HG02885 (cell line): Measurements from ENCODE around the gene DIP2B.
"Not testable (repeated sequence)": the region's sequence is repeated elsewhere in the genome, so short reads cannot be mapped to it uniquely, and the experiment has no call there.

Experiments used
- ATAC-seq: cut with Tn5 transposase; IDR thresholded peaks from one replicate; pipeline ENCODE4 v1.9.1; 2021; ENCODE audit warnings: mild to moderate bottlenecking; ENCODE audit not compliant: unreplicated experiment, poor library complexity

Gene DIP2B

DNA sequence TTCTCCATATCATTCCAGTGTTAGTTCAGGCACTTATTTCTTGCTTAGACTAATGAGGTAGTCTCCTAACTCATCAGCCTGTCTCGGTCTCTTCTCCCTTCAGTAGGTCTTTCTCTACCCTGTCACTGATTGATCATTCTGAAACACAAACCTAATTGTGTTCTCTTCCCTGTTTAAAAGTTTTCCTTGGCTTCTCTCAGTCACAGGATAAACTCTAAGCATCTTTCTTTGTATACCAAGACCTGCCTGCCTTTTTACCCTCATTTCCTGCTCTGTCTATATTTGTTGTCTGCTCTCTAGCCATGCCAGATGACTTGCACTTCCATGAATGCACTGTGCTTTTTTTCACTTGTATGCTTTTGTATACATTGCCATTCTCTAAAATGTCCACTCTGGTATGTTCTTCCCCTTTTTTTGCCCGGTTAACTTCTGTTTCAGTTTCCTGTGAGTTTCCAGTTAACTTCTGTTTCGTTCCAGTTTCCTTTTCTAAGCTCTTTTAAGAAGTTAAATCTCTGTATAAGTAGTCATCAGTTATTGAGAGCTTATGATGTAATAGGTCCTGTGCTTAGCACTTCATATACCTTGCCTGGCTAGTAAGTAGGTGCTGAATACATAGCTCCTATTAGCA, 12.8 kb downstream of the DIP2B start:
- peak; percentile 70 for ATAC-seq

DNA sequence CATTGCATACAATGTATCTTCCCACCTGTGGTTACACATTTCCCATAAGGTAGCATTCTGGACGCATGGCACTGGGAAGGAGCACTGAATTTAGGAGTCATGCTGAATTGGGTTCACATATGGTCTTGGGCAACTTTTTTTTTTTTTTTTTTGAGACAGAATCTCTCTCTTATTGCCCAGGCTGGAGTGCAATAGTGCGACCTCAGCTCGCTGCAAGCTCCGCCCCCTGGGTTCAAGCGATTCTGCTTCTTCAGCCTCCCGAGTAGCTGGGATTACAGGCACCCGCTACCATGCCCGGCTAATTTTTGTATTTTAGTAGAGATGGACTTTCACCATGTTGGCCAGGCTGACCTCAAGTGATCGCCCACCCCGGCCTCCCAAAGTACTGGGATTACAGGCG, 13.3 kb downstream of the DIP2B start:
- peak; percentile 17 for ATAC-seq

DNA sequence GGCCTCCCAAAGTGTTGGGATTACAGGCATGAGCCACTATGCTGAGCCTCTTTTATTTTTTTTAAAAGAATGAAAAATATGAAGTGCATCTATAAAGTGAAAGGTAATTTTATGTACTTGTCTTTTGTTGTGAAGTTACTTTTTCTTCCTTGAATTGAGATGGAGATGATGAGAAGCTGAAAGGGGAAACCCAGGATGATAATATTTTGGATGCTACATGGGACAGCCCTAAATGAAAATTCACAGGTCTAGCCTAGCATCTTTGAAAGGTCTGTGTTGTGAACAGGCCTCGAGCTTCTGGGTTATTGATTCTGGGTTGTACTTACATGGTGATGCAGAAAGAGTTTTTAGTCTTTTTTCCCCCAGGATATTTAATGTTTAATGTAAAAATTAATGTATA, 14.6 kb downstream of the DIP2B start:
- ATAC-seq = no peak

DNA sequence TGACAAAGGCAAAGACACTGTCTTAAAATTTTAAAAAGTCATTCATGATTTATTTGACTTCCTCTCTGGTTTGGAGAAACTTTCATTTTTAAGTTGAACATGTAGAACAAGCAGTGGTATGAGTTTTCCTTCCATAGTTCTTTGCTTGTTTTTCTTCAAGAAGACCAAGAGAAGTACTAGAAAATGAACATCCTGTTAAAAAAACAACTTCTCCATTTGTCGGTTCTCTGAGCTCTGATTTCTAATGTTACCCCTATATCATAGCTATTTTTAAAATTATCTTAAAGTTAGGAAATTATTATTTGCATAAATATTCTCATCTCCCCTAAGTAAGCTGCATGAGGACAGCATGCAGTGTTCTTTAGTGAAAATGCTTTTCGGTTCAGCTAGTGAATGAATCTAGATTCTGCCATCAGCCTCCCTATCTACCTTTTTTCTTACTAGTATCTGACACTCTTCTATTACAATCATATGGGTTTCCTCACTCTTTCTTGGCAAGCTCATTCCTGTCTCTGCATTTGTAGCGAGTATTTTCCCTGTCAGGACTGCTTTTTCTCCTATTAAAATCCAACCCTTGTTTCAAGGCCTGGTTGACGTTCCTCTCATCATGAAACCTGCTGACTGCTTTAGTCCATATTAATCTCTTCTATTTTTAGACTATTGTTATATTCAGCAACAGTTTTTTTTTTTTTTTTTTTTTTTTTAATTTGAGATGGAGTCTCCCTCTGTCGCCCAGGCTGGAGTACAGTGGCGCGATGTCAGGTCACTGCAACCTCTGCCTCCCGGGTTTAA, 15.8 kb downstream of the DIP2B start:
- ATAC-seq = no peak

DNA sequence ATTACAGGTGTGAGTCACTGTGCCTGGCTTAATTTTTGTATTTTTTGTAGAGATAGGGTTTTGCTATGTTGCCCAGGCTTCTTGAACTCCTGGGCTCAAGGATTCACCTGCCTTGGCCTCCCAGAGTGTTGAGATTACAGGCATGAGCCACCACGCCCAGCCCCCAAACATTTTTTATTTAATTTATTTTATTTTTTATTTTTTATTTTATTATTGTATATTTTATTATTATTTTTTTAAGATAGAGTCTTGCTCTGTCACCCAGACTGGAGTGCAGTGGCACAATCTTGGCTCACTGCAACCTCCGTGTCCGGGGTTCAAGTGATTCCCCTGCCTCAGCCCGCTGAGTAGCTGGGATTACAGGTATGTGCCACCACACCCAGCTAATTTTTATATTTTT, 17.0 kb downstream of the DIP2B start:
- ATAC-seq = not testable (repeated sequence)

DNA sequence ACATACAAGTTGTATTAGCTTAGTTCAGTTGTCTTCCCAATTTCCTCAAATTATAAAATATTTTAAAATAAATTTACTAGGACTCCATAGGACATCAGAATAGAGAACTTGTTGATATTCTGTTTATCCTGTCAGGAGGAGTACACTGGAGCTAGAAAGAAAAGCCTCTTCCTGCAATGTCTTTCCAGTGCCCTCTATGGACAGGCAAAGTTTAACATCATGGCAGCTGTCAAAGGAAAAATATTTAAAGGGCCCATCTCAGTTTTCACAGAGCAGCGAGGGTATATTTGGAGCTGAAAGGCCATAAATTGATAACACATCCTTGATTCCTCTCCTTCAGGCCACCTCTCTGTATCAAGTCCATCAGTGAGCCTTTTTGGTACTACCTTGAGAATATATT, 19.0 kb downstream of the DIP2B start:
- no peak for ATAC-seq

DNA sequence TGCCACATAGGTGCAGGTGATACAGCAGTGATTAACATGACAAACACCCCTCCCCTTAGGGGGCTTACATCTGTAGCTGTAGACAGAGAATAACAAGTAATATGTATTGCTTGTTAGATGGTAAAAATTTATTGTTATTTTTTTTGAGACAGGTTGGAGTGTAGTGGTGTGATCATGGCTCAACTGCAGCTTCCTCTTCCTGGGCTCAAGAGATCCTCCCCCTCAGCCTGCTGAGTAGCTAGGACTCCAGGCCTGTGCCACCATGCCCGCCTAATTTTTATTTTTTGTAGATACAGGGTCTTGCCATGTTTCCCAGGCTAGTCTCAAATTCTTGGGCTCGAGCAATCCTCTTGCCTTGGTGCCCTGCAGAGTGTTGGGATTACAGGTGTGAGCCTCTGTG, 19.8 kb downstream of the DIP2B start:
- ATAC-seq = no peak

DNA sequence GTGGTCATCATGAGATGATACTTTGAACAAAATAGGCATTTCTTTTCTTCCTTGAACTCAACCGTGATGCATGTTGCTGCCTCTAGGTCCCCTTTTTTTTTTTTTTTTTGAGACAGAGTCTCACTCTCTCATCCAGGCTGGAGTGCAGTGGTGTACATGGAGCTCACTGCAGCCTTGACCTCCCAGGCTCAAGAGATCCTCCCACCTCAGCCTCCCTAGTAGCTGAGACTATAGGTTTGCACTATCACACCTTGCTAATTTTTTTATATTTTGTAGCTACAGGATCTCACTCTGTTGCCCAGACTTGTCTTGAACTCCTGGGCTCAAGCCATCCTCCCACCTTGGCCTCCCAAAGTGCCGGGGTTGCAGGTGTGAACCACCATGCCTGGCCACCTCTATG, 20.6 kb downstream of the DIP2B start:
- ATAC-seq = no peak

DNA sequence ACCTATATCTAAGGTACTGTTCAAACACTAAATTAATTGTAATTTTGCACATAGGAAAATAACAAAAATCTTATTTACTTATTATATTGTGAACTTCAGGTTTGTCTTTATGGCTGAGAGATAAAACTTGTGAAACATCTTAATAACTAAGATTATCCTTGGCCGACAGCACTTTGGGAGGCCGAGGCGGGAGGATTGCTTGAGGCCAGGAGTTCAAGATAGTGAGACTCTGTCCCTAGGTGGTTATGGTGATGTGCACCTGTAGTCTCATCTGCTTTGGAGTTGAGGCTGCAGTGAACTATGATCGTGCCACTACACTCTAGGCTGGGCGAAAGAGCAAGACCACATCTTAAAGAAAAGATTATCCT, 22.6 kb downstream of the DIP2B start:
- ATAC-seq = no peak

DNA sequence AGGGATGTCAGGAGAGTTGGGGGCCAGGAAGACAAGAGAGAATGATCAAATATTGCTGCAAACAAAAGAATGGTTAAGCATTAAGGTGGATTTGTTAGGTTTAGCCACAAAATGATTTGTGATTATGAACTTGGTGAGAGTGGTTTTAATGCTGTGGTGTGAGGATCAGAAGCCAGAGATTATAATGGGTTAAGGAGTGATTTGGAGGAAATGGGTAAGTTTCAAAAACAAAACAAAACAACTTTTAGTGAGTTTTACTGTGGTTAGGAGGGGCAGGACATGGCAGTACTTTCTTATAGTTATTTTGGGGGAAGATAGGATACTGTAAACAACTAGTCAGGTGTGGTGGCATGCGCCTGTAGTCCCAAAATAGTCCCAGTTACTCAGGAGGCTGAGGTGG, 24.0 kb downstream of the DIP2B start:
- no peak for ATAC-seq

DNA sequence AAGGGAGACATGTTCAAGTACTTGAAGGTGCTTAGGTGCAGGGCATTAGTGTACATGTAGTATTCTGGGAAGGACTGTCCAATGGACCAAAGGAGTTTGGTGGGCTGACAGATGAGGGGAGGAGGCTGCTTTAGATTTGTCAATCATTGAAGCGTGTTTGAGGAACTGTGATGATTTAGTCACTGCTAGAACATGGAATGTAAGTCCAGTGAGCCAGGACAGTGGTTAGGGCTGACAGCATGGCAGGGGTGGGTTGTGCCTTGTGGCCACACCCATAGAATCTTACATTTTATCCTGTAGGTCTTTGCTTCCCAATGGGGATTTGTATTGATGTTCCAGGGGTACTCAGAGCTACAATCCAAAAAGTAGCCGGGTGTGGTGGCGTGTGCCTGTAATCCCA, 24.6 kb downstream of the DIP2B start:
- no peak for ATAC-seq

DNA sequence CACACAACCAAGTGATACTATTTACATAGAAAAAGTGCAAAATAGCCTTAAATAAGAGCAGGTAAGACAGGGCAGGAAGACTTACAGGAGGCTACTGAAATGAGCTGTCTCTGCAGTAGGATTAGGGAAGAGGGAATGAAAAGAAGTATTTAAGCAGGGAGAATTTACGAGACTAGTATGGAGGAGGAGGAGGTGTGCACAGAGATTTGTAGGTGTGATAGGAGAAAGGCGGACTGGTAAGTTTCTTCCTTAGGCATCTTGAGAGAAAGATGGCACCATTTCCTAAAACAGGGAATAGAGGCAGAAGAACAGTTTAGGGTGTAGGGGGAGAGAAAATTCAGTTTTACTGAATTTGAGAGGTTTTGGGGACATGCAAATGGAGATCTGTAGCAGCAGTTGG, 25.7 kb downstream of the DIP2B start:
- no peak for ATAC-seq

DNA sequence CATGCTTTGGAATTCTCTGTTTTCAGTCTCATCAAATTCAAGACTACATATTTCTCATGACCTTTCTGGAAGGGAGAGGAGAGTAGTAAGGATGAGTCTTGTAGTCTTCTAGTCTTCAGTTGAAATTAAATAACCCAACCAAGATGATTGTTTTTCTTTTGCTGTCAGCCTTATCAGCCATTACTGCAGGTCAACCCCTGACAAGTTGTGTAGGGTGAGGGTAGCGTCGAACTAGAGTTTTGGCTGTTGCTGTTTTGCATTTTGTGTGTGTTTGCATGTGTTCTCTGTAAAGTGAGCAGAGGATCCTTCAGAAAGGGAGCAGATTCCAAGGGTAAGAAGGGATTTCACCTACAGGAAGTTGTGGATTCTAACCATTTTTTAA, 28.4 kb downstream of the DIP2B start:
- ATAC-seq = no peak

DNA sequence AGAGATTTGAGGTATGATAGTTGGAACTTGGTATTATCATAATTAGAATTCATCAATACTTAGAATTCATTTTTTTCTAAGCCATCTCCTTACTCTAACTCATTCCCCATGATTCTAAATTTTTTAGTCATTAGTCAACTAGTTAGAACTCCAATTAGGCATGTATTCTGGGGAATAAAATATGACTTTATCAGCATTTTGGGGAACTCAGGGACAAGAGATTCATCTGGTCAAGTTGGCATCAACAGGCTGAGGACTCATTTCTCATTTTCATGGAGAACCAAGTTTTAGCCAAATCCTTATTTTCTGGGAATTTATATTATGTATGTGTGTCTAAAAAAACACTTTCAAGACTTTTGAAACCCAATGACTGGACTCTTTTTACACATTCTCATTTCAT, 29.2 kb downstream of the DIP2B start:
- ATAC-seq = no peak

DNA sequence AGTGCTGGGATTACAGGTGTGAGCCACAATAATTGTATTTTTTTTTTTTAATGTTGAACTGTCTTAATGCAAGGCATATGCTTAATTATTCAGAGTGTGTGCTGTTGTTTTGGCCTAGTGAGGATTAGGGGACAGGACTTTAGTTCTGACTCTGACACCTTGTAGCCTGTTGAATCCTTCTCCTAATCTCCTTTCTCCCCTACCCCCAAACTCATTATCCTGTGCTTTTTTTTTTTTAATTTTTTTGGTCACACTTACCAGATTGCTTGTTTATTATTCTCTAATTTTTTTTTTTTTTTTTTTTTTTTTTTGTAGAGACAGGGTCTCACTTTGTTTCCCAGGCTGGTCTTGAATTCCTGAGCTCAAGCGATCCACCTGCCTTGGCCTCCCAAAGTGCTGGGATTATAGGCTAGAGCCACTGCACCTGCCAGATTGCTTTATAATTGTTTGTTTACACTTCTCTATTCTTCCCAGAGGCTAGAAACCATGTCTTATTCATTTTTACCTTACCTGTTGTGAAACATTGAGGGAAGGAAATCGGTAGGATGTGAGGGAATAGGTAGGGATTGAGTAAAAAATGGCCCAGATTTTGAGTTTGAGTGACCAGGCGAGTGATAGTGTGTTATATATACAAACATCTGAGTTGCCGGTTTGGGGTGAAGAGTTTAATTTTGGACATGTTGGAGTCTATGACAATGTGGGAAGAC, 32.2 kb downstream of the DIP2B start:
- no peak for ATAC-seq

DNA sequence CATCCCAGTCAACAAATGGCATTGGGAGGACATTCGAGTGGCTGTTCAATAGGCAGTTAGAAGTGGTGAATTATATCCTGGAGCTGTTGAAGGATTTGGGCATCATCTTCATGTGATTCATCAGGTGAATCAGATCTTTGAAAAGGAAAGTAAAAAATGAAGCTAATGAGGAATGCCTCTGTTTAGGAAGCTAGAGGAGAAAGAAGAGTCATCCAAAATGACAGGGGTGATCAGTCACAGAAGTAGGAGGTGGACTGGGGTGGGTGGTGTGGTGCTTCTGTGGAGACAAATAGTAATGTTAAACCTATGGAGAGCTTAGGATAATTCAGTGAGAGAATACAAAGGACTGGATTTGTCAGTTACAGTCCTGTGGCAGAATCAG, 32.7 kb downstream of the DIP2B start:
- ATAC-seq = no peak

DNA sequence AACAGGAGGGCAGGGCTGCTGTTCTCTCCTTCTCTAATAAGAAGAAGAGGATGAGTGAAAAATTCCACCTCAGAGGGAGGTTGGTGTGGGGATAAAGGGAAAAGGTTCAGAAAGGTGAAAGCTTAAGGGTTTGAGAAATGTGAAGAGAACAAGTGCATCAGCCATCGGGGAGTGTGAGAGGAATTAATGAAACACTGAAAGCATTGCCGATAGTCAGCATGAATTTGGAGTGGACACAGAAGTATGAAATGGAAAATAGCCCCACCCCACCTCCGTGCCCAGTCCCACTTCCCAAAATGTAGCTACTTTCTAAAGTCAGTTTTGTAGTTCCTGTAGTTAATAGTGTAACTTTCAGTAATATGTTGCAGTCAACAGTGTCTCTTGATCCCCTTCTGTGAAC, 33.4 kb downstream of the DIP2B start:
- no peak for ATAC-seq

DNA sequence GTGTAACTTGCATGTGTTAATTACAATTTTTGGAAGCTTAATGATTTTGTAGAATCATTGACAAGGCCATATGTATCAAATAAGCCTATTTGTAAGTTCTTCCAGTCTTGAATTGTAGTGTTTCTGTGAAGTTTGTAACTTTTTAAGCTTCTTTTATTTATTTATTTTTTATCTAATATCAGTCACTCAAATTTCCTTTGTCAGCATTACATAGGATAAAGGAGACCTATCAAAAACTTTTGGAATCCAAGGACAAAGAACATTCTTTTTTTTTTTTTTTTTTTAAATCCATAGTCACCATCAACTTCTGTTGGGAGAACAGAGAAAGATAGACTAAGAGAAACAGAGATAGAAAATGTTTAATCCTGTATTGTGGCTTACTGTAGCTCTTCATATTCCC, 36.4 kb downstream of the DIP2B start:
- ATAC-seq = no peak

DNA sequence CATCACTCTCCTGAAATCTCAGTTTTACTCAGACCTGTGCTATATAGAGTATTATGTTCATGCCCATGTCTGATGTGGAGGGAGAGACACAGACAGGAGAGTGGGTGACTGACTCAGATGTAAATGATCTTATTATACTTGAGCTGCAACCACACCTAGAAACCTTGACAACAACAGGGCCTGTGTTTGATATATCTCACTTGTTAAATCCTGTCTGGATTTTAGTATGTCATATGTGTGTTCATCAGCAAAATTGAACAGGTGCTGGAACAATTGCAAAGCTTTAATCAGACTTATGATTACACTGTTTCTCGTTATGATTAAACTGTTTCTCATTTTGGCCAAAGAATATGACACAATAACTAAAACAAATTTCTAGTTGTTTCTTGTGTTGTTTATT, 37.7 kb downstream of the DIP2B start:
- ATAC-seq = no peak

DNA sequence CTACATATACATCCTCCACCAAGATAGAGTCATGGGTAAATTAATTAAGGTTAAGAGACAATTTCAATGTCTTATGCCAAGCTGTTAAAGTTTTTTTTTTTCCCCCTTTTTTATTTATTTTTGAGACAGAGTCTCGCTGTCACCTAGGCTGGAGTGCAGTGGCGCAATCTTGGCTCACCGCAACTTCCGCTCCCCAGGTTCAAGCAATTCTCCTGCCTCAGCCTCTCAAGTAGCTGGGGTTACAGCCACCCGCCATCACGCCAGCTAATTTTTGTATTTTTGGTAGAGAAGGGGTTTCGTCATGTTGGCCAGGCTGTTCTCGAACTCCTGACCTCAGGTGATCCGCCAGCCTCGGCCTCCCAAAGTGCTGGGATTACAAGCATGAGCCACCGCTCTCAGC, 38.4 kb downstream of the DIP2B start:
- ATAC-seq = not testable (repeated sequence)

DNA sequence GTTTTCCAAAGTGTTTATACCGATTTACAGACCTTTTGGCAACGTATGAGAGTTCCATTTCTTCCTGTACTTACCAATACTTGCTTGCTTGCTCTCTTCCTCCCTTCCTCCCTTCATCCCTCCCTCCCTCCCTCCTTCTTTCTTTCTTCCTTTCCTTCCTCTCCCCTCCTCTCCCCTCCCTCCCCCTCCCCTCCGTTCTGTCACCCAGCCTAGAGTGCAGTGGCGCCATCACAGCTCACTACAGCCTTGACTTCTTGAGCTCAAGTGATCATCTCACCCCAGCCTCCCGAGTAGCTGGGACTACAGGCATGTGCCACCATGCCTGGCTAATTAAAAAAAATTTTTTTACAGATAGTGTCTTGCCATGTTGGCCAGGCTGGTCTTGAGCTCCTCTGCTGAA, 40.4 kb downstream of the DIP2B start:
- no peak for ATAC-seq

DNA sequence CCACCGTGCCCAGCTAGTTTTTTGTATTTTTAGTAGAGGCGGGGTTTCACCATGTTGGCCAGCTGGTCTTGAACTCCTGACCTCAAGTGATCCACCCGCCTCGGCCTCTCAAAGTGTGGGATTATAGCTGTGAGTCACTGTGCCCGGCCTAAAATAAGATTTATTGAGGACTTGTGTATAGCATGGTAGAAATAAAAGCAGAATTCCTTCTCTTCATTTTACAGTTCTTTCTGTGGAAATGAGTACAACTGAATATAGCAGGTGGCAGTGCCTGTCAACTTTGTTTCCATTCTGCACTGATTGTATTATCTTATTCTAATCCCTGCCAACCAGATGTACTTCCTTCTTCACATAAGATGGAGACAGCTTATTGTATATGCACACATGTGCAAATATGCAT, 41.0 kb downstream of the DIP2B start:
- no peak for ATAC-seq
